DMS79 treated with DMSO at 0.1 percent for 48 hours (cell line): ENCODE data around the gene BMERB1.
"Not testable (repeated sequence)": the region's sequence is repeated elsewhere in the genome, so short reads cannot be mapped to it uniquely, and the experiment has no call there.

Source experiments
- DNase-seq: peaks from one replicate; lab custom pipeline; 2025; lab: John Stamatoyannopoulos, UW

Gene BMERB1

GRCh38 chr16:15593235-15593634, 158.8 kb downstream of the BMERB1 start:
- DNase-seq = no peak

- DNase-seq = peak; percentile 31
These were observed 160.4 kb downstream of the BMERB1 start for GRCh38 chr16:15594711-15595320.

GRCh38 chr16:15597135-15597534, 162.7 kb downstream of the BMERB1 start:
- no peak for DNase-seq

- no peak for DNase-seq
These were observed 163.6 kb downstream of the BMERB1 start for GRCh38 chr16:15597822-15598647.

- DNase-seq = no peak
These were observed 164.3 kb downstream of the BMERB1 start for GRCh38 chr16:15598648-15599190.

GRCh38 chr16:15599303-15600070, 165.1 kb downstream of the BMERB1 start:
- no peak for DNase-seq

GRCh38 chr16:15601212-15601879, 167.0 kb downstream of the BMERB1 start:
- DNase-seq = no peak

GRCh38 chr16:15602285-15603044, 168.1 kb downstream of the BMERB1 start:
- no peak for DNase-seq

GRCh38 chr16:15604460-15605440, 170.4 kb downstream of the BMERB1 start:
- no peak for DNase-seq

GRCh38 chr16:15605839-15606517, 171.6 kb downstream of the BMERB1 start:
- no peak for DNase-seq

GRCh38 chr16:15606518-15607220, 172.3 kb downstream of the BMERB1 start:
- DNase-seq = no peak

- not testable (repeated sequence) for DNase-seq
These were observed 172.9 kb downstream of the BMERB1 start for GRCh38 chr16:15607221-15607699.

GRCh38 chr16:15607700-15608396, 173.5 kb downstream of the BMERB1 start:
- no peak for DNase-seq

- DNase-seq = no peak
These were observed 174.3 kb downstream of the BMERB1 start for GRCh38 chr16:15608398-15609285.

GRCh38 chr16:15609286-15609649, 174.9 kb downstream of the BMERB1 start:
- no peak for DNase-seq

- no peak for DNase-seq
These were observed 176.0 kb downstream of the BMERB1 start for GRCh38 chr16:15610369-15610871.

GRCh38 chr16:15611610-15612009, 177.2 kb downstream of the BMERB1 start:
- DNase-seq = no peak
